ENCODE data around the gene PRKAR1B. TPM values are rescaled to one million over a fixed set of nuclear protein-coding genes. Genes with fewer than 3 reads are reported as not detected.
A peak's percentile ranks its signal among the peaks of the same experiment; 100 is the strongest.
"Not testable (repeated sequence)": the region's sequence is repeated elsewhere in the genome, so short reads cannot be mapped to it uniquely, and the experiment has no call there.

The PRKAR1B gene
- total RNA-seq, 1 donor from 2014 or later = 11.8 TPM

- Histone ChIP-seq H4K20me1 (ENCODE audit: low read depth) (no peaks in the 10 kb centered on the region), H3K4me1 (no peaks in the 10 kb centered on the region), H3K36me3 (no peaks in the 10 kb centered on the region), H3K9me3 (ENCODE audit: low read depth) (no peaks in the 10 kb centered on the region), H2AFZ (replicated peaks) (no peak overlapping the region), H3K27me3 (no peaks in the 10 kb centered on the region), H3F3A (ENCODE audit: low read depth) (no peaks in the 10 kb centered on the region), H3K4me2 (no peak overlapping the region), H3K79me2 (ENCODE audit: low read depth) (no peaks in the 10 kb centered on the region), H3K9ac (no peak overlapping the region), H3K4me3 (no peak overlapping the region), H3K27ac (no peak overlapping the region)
- H3K9me3 Mint-ChIP-seq = no peaks in the 10 kb centered on the region
- TF ChIP-seq CTCF (IDR thresholded peaks at IDR 0.05) = no peak
- no peak for TF ChIP-seq EZH2phosphoT487 (IDR thresholded peaks at IDR 0.05)
- TF ChIP-seq EZH2 (IDR thresholded peaks at IDR 0.05) = no peak
- no peaks in the 10 kb centered on the region for H3K4me1 Mint-ChIP-seq
- DNase-seq (ENCODE audit: low spot score) = no peak
- H3K27me3 Mint-ChIP-seq (ENCODE audit: insufficient read depth, low read depth) = peaks cover 4% of the 10 kb centered on the region
- peaks cover 23% of the 10 kb centered on the region for H3K36me3 Mint-ChIP-seq
- H3K27ac Mint-ChIP-seq = no peak overlapping the region
- no peak overlapping the region for H3K4me3 Mint-ChIP-seq
Measured at GRCh38 chr7:754531-755412, 27.7 kb upstream of the PRKAR1B start.

- Mint-ChIP-seq H3K4me1 (no peaks in the 10 kb centered on the region), H3K27ac (no peak overlapping the region), H3K36me3 (peaks cover 19% of the 10 kb centered on the region), H3K9me3 (no peaks in the 10 kb centered on the region), H3K4me3 (no peak overlapping the region), H3K27me3 (ENCODE audit: insufficient read depth, low read depth) (peaks cover 4% of the 10 kb centered on the region)
- Histone ChIP-seq H3K4me3 (no peak overlapping the region), H3K4me1 (no peaks in the 10 kb centered on the region), H3K27me3 (no peaks in the 10 kb centered on the region), H3K9ac (no peak overlapping the region), H3K4me2 (no peak overlapping the region), H2AFZ (replicated peaks) (no peak overlapping the region), H3K79me2 (ENCODE audit: low read depth) (no peaks in the 10 kb centered on the region), H3K27ac (no peak overlapping the region), H4K20me1 (ENCODE audit: low read depth) (no peaks in the 10 kb centered on the region), H3F3A (ENCODE audit: low read depth) (no peaks in the 10 kb centered on the region), H3K9me3 (ENCODE audit: low read depth) (no peaks in the 10 kb centered on the region), H3K36me3 (no peaks in the 10 kb centered on the region)
- no peak for DNase-seq (ENCODE audit: low spot score)
- TF ChIP-seq CTCF (IDR thresholded peaks at IDR 0.05) = no peak
- TF ChIP-seq EZH2 (IDR thresholded peaks at IDR 0.05) = no peak
Measured at GRCh38 chr7:753190-753589, 26.1 kb upstream of the PRKAR1B start.

DNA sequence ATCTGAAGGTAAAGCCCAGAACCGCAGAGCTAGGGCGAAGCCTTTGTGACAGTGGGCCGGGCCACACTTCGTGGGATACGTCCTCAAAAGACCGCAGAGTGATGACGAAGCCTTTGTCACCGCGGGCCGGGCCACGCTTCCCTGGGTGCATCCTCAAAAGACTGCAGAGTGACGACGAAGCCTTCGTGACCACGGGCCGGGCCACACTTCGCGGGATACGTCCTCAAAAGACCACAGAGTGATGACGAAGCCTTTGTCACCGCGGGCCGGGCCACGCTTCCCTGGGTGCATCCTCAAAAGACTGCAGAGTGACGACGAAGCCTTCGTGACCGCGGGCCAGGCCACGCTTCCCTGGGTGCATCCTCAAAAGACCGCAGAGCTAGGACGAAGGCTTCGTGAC, 25.2 kb upstream of the PRKAR1B start:
- H3K36me3 ChIP-seq, H3K4me3 ChIP-seq, H3K27ac Mint-ChIP-seq: not testable (repeated sequence)

DNA sequence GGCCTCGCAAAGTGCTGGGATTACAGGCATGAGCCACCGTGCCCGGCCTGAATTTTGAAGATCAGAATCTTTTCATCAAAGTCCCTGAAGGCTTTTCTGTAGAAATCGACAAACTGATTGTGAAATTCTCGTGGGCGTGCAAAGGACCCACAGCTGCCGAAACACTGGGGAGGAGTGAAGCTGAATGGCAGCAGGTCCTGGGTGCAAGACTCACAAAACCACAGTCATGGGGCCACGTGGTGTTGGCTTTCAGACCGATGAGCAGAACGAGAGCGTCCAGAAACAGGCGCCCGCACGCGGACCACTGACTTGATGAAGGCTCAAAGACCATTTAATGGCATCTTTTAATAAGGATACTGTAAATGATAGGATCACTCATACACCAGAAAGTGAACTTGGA, 24.7 kb upstream of the PRKAR1B start:
- peaks cover 4% of the 10 kb centered on the region for H3K27me3 Mint-ChIP-seq (ENCODE audit: insufficient read depth, low read depth)
- H3K9me3 Mint-ChIP-seq = no peaks in the 10 kb centered on the region
- no peak overlapping the region for H3K27ac ChIP-seq
- H3K9me3 ChIP-seq (ENCODE audit: low read depth) = no peaks in the 10 kb centered on the region
- no peaks in the 10 kb centered on the region for H3K36me3 ChIP-seq
- no peak overlapping the region for H3K4me3 Mint-ChIP-seq
- H3K27ac Mint-ChIP-seq = peak overlapping the region; percentile 50
- no peak overlapping the region for H3K9ac ChIP-seq
- no peak overlapping the region for H3K4me3 ChIP-seq
- no peaks in the 10 kb centered on the region for H3K4me1 Mint-ChIP-seq
- no peaks in the 10 kb centered on the region for H3F3A ChIP-seq (ENCODE audit: low read depth)
- H2AFZ ChIP-seq (replicated peaks) = no peak overlapping the region
- DNase-seq (ENCODE audit: low spot score) = no peak
- H4K20me1 ChIP-seq (ENCODE audit: low read depth) = no peaks in the 10 kb centered on the region
- no peaks in the 10 kb centered on the region for H3K79me2 ChIP-seq (ENCODE audit: low read depth)
- TF ChIP-seq EZH2phosphoT487 (IDR thresholded peaks at IDR 0.05) (no peak), EZH2 (IDR thresholded peaks at IDR 0.05) (no peak), CTCF (IDR thresholded peaks at IDR 0.05) (no peak)
- H3K36me3 Mint-ChIP-seq = peaks cover 19% of the 10 kb centered on the region
- H3K27me3 ChIP-seq = no peaks in the 10 kb centered on the region
- no peak overlapping the region for H3K4me2 ChIP-seq
- no peaks in the 10 kb centered on the region for H3K4me1 ChIP-seq

More for the DNA sequence above, 25.2 kb upstream of the PRKAR1B start:
- not testable (repeated sequence) for H3K9me3 Mint-ChIP-seq; H3K9me3 ChIP-seq (ENCODE audit: low read depth); H3K27me3 Mint-ChIP-seq (ENCODE audit: insufficient read depth, low read depth); H2AFZ ChIP-seq (replicated peaks); H3K27ac ChIP-seq; DNase-seq (ENCODE audit: low spot score); H3F3A ChIP-seq (ENCODE audit: low read depth); H3K79me2 ChIP-seq (ENCODE audit: low read depth); H3K4me1 Mint-ChIP-seq; H3K4me2 ChIP-seq; H3K4me3 Mint-ChIP-seq; H3K9ac ChIP-seq; H3K27me3 ChIP-seq; H3K4me1 ChIP-seq; H4K20me1 ChIP-seq (ENCODE audit: low read depth)
- peaks cover 19% of the 10 kb centered on the region for H3K36me3 Mint-ChIP-seq
